ENCODE results near the gene PTH1R.

The PTH1R gene

GRCh38 chr3:46849686-46850467, 27.6 kb upstream of the PTH1R start:
- no peak for DNase-seq

GRCh38 chr3:46850468-46850779, 27.1 kb upstream of the PTH1R start:
- no peak for DNase-seq

GRCh38 chr3:46851364-46852333, 25.9 kb upstream of the PTH1R start:
- no peak for DNase-seq

GRCh38 chr3:46852334-46852720, 25.2 kb upstream of the PTH1R start:
- DNase-seq = no peak

- no peak for DNase-seq
Measured at GRCh38 chr3:46852839-46853355, 24.6 kb upstream of the PTH1R start.

GRCh38 chr3:46853441-46854415, 23.8 kb upstream of the PTH1R start:
- DNase-seq = no peak

- DNase-seq = no peak
Measured at GRCh38 chr3:46854555-46854991, 22.9 kb upstream of the PTH1R start.

- no peak for DNase-seq
Measured at GRCh38 chr3:46856576-46857471, 20.7 kb upstream of the PTH1R start.

- no peak for DNase-seq
Measured at GRCh38 chr3:46857485-46858341, 19.8 kb upstream of the PTH1R start.

- no peak for DNase-seq
Measured at GRCh38 chr3:46858456-46858855, 19.1 kb upstream of the PTH1R start.

GRCh38 chr3:46859001-46859710, 18.4 kb upstream of the PTH1R start:
- DNase-seq = no peak

GRCh38 chr3:46860017-46860809, 17.3 kb upstream of the PTH1R start:
- DNase-seq = no peak

GRCh38 chr3:46860810-46861604, 16.5 kb upstream of the PTH1R start:
- DNase-seq = no peak

GRCh38 chr3:46861605-46862368, 15.7 kb upstream of the PTH1R start:
- no peak for DNase-seq

GRCh38 chr3:46862369-46863025, 15.0 kb upstream of the PTH1R start:
- no peak for DNase-seq

GRCh38 chr3:46863261-46863782, 14.2 kb upstream of the PTH1R start, which contains the start of gene MYL3:
MYL3 (minus strand) TSS chr3:46863444; CDS start chr3:46863390, 54 bp downstream.
- DNase-seq = no peak

Measured in activated CD4-positive, alpha-beta T cell treated with anti-CD3 and anti-CD28 coated beads for 4 hours (primary cell).